ENCODE data around the gene NR1H2.

DNA sequence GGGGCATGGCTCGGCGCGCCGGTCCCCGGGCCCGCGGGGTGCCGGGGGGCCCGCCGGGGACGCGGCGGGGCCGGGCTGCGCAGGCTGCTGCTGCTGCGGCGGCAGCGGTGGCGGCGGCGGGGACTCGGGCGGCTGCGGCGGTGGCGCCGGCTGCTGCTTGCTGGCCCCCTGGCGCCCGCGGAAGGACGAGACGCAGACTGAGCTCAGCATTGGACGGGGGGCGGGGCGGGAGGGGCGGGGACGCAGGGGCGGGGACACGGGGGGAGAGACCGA is 47.4 kb upstream of the NR1H2 start:
- TF ChIP-seq CTCF (IDR thresholded peaks at IDR 0.05) (no peak), POLR2A (IDR thresholded peaks at IDR 0.05) (no peak)
